Mucosa of stomach (tissue), 1 donor: ENCODE results near the gene RYK.

Source experiments
- H3K27me3 ChIP-seq: one replicate; pipeline ENCODE4 v1.7.0; 2013; ENCODE audit warnings: mild to moderate bottlenecking, low read length; ENCODE audit not compliant: control insufficient read depth, insufficient read depth
- H3K36me3 ChIP-seq: one replicate; pipeline ENCODE4 v1.7.0; 2013; ENCODE audit warnings: low read length; ENCODE audit not compliant: control insufficient read depth, insufficient read depth
- H3K4me1 ChIP-seq: one replicate; pipeline ENCODE4 v1.7.0; 2013; ENCODE audit warnings: mild to moderate bottlenecking, low read length; ENCODE audit not compliant: control insufficient read depth, insufficient read depth
- H3K4me3 ChIP-seq: one replicate; pipeline ENCODE4 v1.7.0; 2013; ENCODE audit warnings: low read length
- H3K9ac ChIP-seq: one replicate; pipeline ENCODE4 v1.7.0; 2013; ENCODE audit warnings: mild to moderate bottlenecking, low read length, moderate library complexity
- H3K9me3 ChIP-seq: one replicate; pipeline ENCODE4 v1.7.0; 2013; ENCODE audit warnings: mild to moderate bottlenecking, low read length, moderate library complexity; ENCODE audit not compliant: control insufficient read depth
- donor health status: Pancreatic carcinoma.

Gene RYK

GRCh38 chr3:134163096-134163495 lies 87.6 kb downstream of the RYK start:
- Histone ChIP-seq H3K36me3 (no peaks in the 10 kb centered on the region), H3K4me1 (no peaks in the 10 kb centered on the region), H3K9me3 (no peaks in the 10 kb centered on the region), H3K27me3 (no peaks in the 10 kb centered on the region), H3K4me3 (no peak overlapping the region), H3K9ac (no peak overlapping the region)

GRCh38 chr3:134161898-134162615 lies 88.6 kb downstream of the RYK start:
- H3K4me3 ChIP-seq, result no peak overlapping the region
- no peaks in the 10 kb centered on the region for H3K4me1 ChIP-seq
- H3K9ac ChIP-seq, result no peak overlapping the region
- H3K36me3 ChIP-seq, result no peaks in the 10 kb centered on the region
- no peaks in the 10 kb centered on the region for H3K9me3 ChIP-seq
- no peaks in the 10 kb centered on the region for H3K27me3 ChIP-seq

- Histone ChIP-seq H3K4me1 (no peaks in the 10 kb centered on the region), H3K9me3 (no peaks in the 10 kb centered on the region), H3K9ac (no peak overlapping the region), H3K4me3 (no peak overlapping the region), H3K36me3 (no peaks in the 10 kb centered on the region), H3K27me3 (no peaks in the 10 kb centered on the region)
Measured at GRCh38 chr3:134155446-134155845, 95.2 kb downstream of the RYK start.

GRCh38 chr3:134153761-134154160 lies 96.9 kb downstream of the RYK start:
- Histone ChIP-seq H3K27me3 (no peaks in the 10 kb centered on the region), H3K9me3 (no peaks in the 10 kb centered on the region), H3K4me3 (no peak overlapping the region), H3K36me3 (no peaks in the 10 kb centered on the region), H3K9ac (no peak overlapping the region), H3K4me1 (no peaks in the 10 kb centered on the region)

GRCh38 chr3:134150476-134150875 lies 100.2 kb downstream of the RYK start:
- H3K9me3 ChIP-seq, result no peaks in the 10 kb centered on the region
- H3K36me3 ChIP-seq, result no peaks in the 10 kb centered on the region
- no peaks in the 10 kb centered on the region for H3K27me3 ChIP-seq
- no peak overlapping the region for H3K9ac ChIP-seq
- no peak overlapping the region for H3K4me3 ChIP-seq
- no peaks in the 10 kb centered on the region for H3K4me1 ChIP-seq

- Histone ChIP-seq H3K9ac (no peak overlapping the region), H3K4me3 (no peak overlapping the region), H3K27me3 (no peaks in the 10 kb centered on the region), H3K9me3 (no peaks in the 10 kb centered on the region), H3K4me1 (no peaks in the 10 kb centered on the region), H3K36me3 (no peaks in the 10 kb centered on the region)
Measured at GRCh38 chr3:134149286-134149685, 101.4 kb downstream of the RYK start.

- H3K4me3 ChIP-seq, result no peak overlapping the region
- no peaks in the 10 kb centered on the region for H3K9me3 ChIP-seq
- H3K36me3 ChIP-seq, result no peaks in the 10 kb centered on the region
- no peaks in the 10 kb centered on the region for H3K4me1 ChIP-seq
- H3K9ac ChIP-seq, result no peak overlapping the region
- no peaks in the 10 kb centered on the region for H3K27me3 ChIP-seq
Measured at GRCh38 chr3:134148534-134148933, 102.1 kb downstream of the RYK start.

GRCh38 chr3:134147411-134147810 lies 103.2 kb downstream of the RYK start:
- Histone ChIP-seq H3K27me3 (no peaks in the 10 kb centered on the region), H3K9me3 (no peaks in the 10 kb centered on the region), H3K4me1 (no peaks in the 10 kb centered on the region), H3K9ac (no peak overlapping the region), H3K4me3 (no peak overlapping the region), H3K36me3 (no peaks in the 10 kb centered on the region)

GRCh38 chr3:134146666-134147065 lies 104.0 kb downstream of the RYK start:
- H3K27me3 ChIP-seq, result no peaks in the 10 kb centered on the region
- no peak overlapping the region for H3K4me3 ChIP-seq
- H3K36me3 ChIP-seq, result no peaks in the 10 kb centered on the region
- no peaks in the 10 kb centered on the region for H3K4me1 ChIP-seq
- no peak overlapping the region for H3K9ac ChIP-seq
- no peaks in the 10 kb centered on the region for H3K9me3 ChIP-seq

- Histone ChIP-seq H3K9ac (no peak overlapping the region), H3K4me3 (no peak overlapping the region), H3K27me3 (no peaks in the 10 kb centered on the region), H3K36me3 (no peaks in the 10 kb centered on the region), H3K4me1 (no peaks in the 10 kb centered on the region), H3K9me3 (no peaks in the 10 kb centered on the region)
Measured at GRCh38 chr3:134145183-134145582, 105.5 kb downstream of the RYK start.

GRCh38 chr3:134144694-134145093 lies 106.0 kb downstream of the RYK start:
- H3K4me3 ChIP-seq, result no peak overlapping the region
- no peak overlapping the region for H3K9ac ChIP-seq
- no peaks in the 10 kb centered on the region for H3K27me3 ChIP-seq
- H3K9me3 ChIP-seq, result no peaks in the 10 kb centered on the region
- H3K36me3 ChIP-seq, result no peaks in the 10 kb centered on the region
- no peaks in the 10 kb centered on the region for H3K4me1 ChIP-seq

- H3K27me3 ChIP-seq, result no peaks in the 10 kb centered on the region
- no peaks in the 10 kb centered on the region for H3K4me1 ChIP-seq
- no peak overlapping the region for H3K4me3 ChIP-seq
- no peaks in the 10 kb centered on the region for H3K9me3 ChIP-seq
- no peak overlapping the region for H3K9ac ChIP-seq
- H3K36me3 ChIP-seq, result no peaks in the 10 kb centered on the region
Measured at GRCh38 chr3:134143828-134144401, 106.7 kb downstream of the RYK start.
